HG02970 (cell line): ENCODE results near the gene PAIP2.
"Not testable (repeated sequence)": the region's sequence is repeated elsewhere in the genome, so short reads cannot be mapped to it uniquely, and the experiment has no call there.

Source experiments
- ATAC-seq: cut with Tn5 transposase; IDR thresholded peaks from one replicate; pipeline ENCODE4 v1.9.1; 2021; ENCODE audit warnings: mild to moderate bottlenecking, moderate library complexity, moderate number of reproducible peaks; ENCODE audit not compliant: unreplicated experiment, low FRiP score

Gene PAIP2

DNA sequence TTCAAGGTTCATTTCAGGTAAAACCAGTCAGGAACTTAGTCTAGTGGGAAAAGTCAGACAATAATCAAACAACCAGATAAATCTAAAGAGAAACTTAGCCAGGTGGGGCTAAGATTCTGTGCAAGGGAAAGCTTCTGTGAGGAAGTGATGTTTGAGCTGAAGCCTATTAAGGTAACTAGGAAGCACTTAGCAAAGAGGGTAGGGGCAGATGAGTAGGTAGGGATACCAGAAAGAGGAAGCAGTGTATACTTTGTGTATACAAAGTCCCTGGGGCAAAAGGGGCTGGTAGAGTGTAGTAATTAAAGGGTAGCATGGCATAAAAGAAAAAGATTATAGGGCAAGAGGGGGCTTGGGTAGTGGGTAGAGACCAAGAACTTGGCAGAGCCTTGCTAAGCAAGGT lies 65.9 kb downstream of the PAIP2 start:
- no peak for ATAC-seq

DNA sequence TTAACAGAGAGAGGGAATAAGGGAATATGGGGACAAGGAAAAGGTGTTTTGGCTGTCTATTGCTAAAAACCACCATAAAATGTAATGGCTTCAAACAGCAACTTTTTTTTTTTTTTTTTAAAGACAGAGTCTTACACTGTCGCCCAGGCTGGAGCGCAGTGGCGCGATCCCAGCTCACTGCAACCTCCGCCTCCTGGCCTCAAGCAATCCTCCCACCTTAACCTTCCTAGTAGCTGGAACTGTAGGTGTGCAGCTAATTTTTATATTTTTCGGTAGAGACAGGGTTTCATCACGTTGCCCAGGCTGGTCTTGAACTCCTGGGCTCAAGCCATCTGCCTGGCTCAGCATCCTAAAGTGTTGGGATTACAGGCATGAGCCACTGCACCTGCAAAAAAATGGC lies 66.5 kb downstream of the PAIP2 start:
- no peak for ATAC-seq

DNA sequence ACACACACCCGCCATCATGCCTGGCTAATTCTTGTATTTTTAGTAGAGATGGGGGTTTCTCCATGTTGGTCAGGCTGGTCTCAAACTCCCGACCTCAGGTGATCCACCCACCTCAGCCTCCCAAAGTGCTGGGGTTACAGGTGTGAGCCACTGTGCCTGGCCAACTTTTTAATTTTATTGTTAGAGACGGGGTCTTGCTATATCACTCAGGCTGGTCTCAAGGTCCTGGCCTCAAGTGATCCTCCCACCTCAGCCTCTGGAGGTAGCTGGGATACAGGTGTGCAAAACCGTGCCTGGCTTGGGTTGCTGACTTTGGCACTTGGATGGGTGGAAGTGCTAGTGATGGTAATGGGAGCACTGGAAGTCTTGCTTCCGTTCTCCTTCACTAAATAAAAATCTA lies 67.5 kb downstream of the PAIP2 start:
- not testable (repeated sequence) for ATAC-seq

DNA sequence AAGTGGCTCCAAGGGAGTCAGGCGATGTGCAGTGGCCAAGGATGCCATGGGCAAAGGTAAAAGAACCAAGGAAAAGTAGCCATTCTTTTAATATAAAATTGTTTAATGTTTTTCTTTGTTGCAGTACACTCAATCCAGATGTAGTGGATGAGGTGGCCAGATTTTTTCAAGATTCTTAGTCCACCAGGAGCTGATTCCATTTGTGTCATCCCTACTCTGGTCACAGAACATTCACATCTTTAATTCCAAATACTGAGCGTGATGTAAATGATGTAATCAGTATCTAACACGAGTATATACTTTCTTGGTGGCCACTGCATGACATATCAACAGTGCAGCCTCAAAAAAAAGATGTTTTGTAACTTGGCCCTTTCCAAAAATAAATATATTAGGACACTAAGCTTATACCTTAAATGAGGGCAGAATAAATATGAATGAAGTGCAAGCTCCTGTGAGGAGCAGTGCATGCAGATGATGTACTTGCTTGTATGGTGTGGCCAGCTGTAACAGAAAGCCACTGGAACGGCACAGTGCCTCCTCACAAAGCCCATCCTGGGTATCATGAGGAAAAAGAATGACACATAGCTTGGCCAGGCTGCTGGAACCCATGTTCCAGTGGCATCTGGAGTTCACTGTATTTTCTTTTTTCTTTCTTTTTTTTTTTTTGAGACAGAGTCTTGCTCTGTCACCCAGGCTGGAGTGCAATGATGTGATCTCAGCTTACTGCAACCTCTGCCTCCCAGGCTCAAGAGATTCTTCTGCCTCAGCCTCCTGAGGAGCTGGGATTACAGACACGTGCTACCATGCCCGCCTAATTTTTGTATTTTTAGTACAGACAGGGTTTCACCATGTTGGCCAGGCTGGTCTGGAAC lies 68.7 kb downstream of the PAIP2 start:
- ATAC-seq, result no peak

DNA sequence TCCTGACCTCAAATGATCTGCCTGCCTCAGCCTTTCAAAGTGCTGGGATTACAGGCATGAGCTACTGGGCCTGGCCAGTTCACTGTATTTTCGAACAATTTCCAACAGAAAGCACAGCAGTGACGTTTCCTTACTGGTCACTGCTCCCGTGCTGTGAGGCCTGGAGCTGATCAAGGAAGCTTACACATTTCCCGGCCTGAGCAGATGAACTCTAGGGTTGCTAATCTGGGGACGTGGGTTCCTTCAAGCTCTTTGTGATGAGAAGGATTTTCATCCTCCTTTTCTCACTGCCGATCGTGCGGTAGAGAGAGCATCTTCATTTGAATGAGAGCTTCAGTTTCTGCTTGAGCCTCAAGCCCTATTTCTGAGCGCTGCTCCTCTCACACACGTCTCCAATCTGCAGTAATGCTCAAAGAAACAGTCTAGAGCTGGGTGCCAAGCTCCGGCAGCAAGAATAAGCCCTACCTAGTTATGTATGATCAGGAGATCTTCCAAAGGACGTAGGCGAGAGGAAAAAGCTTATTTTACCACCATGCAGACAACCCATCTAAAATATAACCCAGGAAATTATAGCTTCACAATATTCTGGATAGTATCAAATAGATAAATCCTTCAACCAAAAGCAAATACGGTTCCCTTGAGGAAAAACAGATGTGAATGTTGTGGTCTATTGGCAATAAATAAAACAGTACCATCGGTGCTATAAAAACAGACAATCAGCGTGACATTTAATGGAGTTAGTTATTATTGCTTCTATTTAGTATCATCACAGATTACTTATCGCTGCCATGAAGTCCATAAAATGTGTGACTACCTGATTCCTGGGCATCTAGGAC lies 69.6 kb downstream of the PAIP2 start:
- no peak for ATAC-seq

DNA sequence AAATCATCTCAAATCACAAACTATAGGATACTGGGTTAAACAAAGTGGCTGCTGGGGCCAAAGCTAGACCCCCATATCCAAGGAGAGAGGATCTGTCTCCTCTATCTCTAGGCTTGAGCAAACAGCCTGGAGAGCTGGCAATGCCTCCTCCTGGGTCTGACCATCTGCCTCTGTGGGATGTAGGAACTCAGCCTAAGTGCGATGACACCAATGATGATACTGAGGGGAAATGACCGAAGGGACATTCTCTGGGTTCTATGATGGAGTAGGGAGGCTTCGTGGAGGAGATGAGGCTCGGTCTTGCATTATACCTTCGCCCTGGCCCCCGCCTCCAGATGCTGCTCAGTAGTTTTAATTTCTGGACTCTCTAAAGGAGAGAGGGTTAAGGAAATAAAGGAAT lies 71.5 kb downstream of the PAIP2 start:
- ATAC-seq, result no peak

DNA sequence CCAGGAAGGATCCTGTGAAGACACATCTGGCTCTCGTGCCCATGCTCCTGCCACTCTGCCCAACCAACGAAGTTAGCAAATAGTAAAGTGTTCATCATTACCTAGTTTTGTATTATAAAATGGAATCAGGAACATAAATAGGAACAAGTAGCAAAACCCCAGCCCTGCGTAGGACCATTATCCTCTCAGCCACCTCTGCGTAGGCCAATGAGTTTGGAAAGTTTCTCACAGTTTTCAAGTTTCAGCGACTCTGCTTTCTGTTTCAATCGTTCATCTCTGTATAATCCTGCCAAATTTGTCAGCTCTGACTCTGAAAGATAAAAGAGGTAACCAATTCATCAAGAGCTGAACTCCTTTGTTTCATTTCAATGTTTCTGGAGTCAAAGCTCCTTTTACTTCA lies 72.3 kb downstream of the PAIP2 start:
- ATAC-seq, result no peak

DNA sequence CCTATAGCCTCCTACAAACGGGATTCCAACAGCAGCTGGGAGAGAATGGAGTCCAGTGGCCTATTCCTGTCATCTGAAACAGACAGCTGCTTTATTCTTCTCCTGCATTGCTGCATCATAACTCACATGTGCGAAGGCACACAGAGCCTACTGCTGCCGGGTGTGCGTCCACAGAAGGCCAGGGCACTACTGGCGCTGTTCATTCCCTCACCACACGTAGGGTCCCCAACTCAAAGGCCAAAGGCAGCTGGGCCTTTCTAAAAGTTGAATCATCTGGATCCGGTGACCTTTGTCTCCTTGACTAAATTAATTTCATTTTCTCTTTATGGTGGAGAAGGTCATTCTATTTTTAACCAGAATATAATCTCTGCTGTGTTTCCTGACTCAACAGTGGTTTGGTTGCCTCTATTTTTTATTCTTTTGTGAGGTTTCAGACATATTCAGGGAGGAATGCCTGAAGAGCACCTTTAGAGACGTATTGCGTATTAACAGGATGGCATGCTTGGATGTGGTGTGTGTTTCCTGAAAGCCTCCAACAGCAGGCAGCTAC lies 73.0 kb downstream of the PAIP2 start:
- no peak for ATAC-seq

DNA sequence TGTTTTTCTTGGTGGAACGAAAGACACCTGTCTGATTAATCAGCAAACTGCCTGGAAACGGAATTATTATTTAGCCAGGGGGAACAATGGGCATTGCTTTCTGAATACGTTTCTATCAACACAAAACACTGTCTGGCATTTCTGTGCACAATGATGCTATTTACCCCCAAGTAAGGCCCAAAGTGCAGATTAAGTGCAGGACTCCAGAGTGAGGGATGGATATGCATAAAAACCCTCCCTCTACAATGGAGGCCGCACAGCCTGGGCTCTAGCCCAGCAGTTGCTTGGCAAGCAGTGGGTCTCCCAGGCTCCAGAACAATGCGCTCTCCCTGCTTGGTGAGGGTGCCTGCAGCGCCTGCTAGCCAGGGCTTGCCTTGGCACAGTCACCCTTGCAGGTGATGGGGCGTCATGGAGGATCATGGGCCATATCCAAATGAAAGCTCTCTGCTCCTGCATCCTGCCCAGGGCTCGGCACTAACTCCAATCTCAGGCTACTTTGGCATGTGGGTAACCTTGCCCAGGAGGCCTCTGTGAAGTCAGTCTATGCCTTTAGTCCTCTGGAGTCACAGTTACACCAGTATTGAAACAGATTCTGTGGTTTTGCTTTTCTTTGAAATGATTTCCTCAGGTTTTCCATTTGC lies 73.7 kb downstream of the PAIP2 start:
- ATAC-seq, result no peak

DNA sequence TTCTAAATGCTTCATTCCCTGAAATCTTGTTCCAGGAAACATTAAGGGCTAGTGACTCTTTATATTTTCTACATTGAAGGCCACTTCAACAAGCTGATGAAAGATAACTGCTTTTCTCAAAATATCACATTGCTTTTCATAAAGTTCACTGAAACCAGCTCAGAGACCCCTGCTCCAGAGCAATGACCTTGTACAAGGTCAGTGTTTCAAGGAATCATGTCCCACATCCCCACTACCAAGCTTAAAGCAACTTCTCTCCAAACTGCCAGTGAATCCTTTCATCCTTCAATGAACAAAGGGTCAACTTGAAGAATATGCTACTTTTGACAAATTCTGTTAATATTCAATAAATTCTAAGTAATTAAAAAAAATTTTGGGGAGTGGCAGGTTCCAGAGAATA lies 74.2 kb downstream of the PAIP2 start:
- no peak for ATAC-seq

DNA sequence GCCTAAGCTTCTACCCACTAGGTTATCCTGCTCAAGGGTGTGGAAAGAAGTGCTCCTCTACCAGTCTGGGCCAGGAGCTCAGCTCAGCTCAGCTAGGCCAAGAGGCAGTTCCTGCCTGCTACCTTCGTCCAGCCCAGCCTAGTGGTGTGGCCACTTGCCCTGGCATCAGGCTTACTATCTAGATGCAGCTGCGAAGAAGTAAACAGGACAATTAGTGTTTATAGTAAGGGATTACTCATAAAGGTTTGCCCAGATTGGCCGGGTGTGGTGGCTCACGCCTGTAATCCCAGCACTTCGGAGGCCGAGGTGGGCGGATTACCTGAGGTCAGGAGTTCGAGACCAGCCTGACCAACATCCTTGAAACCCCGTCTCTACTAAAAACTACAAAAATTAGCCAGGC lies 75.0 kb downstream of the PAIP2 start:
- ATAC-seq, result no peak

DNA sequence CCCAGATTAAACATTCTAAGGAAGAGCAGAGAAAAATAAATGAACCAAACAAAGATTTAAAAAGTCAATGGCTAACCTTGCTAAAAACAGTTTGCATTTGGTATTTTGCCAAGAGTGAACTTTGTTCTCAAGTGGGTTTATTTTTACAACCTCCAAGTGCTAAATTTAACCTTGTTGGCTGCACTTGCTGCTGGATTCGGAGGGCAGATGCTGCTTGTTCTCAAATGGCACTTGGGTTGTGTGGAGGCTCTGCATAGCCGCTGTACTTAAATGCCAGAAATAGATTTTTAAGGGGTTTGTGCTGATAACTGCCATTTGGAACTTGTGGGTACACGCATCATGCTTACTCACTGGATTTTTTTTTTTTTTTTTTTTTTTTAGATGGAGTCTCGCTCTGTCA lies 75.6 kb downstream of the PAIP2 start:
- ATAC-seq, result no peak

DNA sequence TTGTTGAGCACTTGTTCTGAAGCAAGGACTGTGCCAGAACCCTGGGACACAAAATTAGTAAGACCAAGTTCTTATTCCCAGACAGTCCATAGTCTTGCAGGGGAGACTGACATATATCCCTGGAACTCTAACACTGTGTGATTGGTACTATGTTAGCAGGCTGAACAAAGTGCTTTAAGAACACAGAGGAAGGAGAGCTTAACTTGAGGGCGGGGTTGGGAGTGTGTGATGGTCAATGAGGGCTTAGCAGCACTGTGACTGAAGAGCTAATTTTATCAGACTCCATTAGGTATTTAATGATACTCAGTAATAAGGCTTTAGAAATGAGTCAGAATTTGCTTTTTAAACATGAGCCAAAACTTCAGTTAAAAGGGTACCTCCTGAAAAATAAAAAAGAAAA lies 77.1 kb downstream of the PAIP2 start:
- ATAC-seq, result no peak
